DND-41 (cell line): Measurements from ENCODE around the gene PSMG4.

Experiments used
- EZH2 ChIP-seq: IDR thresholded peaks from 3 replicates; pipeline ENCODE4 v1.6.1; 2012; ENCODE audit warnings: borderline replicate concordance, low read depth, mild to moderate bottlenecking, moderate library complexity, low read length, inconsistent platforms; ENCODE audit not compliant: severe bottlenecking
- TF ChIP-seq, protein P1 (sequence below): IDR thresholded peaks from 2 replicates; pipeline ENCODE4 v1.5.1; 2012; ENCODE audit warnings: borderline replicate concordance, low read length, moderate library complexity, mild to moderate bottlenecking; ENCODE audit not compliant: poor library complexity, severe bottlenecking; ENCODE audit errors: extremely low read depth

DNA sequence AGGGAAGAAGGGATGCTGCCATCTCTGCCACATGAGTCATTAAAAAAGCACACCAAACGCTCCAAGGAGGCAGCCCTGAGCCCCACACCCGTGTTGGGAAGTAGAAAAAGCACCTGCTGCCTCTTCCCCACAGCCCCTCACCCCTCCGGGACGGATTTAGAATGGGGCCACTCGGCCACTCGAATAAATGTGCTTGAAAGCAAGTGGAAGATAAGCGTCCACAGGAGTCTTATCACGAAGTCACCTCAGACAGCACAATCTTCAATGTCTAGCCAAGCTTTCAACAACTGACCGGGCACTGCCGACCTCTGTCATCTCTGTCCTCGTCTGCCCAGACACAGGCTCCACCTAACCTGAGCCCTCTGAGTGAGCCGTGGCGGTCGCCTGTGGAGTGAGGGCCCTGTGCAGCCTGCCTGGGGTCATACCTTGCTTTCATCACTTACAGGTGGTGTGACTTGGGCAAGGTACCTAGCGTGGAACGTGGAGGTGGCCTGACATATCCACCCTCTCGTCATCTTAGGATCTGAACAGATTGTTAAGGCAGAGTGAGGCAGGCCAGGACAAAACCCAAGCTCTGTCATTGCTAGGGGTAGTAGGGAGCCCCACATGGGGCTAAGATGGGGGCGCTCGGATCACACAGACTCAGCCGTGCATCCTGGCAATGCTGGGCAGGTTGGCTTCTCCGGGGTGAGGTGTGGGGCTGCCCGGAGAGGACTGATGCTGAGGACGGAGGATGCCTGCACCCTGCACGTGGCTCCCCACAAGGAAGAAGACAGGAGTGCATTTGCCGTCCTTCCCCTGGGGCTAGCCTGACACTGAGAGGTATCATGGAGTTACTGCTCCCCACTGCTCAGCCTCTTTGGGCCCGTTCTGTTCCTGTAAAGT, 34.8 kb downstream of the PSMG4 start:
- TF ChIP-seq, protein P1, sequence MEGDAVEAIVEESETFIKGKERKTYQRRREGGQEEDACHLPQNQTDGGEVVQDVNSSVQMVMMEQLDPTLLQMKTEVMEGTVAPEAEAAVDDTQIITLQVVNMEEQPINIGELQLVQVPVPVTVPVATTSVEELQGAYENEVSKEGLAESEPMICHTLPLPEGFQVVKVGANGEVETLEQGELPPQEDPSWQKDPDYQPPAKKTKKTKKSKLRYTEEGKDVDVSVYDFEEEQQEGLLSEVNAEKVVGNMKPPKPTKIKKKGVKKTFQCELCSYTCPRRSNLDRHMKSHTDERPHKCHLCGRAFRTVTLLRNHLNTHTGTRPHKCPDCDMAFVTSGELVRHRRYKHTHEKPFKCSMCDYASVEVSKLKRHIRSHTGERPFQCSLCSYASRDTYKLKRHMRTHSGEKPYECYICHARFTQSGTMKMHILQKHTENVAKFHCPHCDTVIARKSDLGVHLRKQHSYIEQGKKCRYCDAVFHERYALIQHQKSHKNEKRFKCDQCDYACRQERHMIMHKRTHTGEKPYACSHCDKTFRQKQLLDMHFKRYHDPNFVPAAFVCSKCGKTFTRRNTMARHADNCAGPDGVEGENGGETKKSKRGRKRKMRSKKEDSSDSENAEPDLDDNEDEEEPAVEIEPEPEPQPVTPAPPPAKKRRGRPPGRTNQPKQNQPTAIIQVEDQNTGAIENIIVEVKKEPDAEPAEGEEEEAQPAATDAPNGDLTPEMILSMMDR = no peak
- TF ChIP-seq EZH2 = no peak
